Right lobe of liver (tissue), 4 donors: ENCODE measurements around the gene CREBL2.

Experiments
- CTCF ChIP-seq, 4 donors: fragments of 200-600 bp in 3 of 4; fragments of 450-650 bp in 1 of 4; IDR thresholded peaks; one replicate each; pipeline versions ENCODE4 v1.5.1 to v1.8.0; 2016 to 2022; ENCODE audit warnings: antibody characterized with exemption in 4 of 4, mild to moderate bottlenecking in 2 of 4
- POLR2A ChIP-seq: fragments of 450-650 bp; IDR thresholded peaks from one replicate; pipeline ENCODE4 v1.6.1; 2017; ENCODE audit warnings: antibody characterized with exemption, mild to moderate bottlenecking
- donor health status: DM: no; HTN: no; CAD: no.
- donor health status: DM: no; HTN: no; CAD: no.
- donor health status: DM: no; HTN: yes; CAD: no.

GRCh38 chr12:12604740-12605139 lies 6.9 kb upstream of the CREBL2 start:
- TF ChIP-seq POLR2A (no peak), CTCF (IDR thresholded peaks at IDR 0.05) (no peak)
